Vagina (tissue), 2 donors: ENCODE results near the gene ALK.

Source experiments
- CTCF ChIP-seq, 3 experiments: fragments of 450-650 bp in 2 of 3; fragments of 200-600 bp in 1 of 3; sonication (generic) in 1 of 3; IDR thresholded peaks; one replicate each; pipeline ENCODE4 v1.5.1; 2017 to 2019; ENCODE audit warnings: antibody characterized with exemption in 3 of 3, mild to moderate bottlenecking in 2 of 3, moderate library complexity in 2 of 3
- POLR2A ChIP-seq, 2 donors: fragments of 450-650 bp; IDR thresholded peaks; one replicate each; pipeline ENCODE4 v1.6.1; 2017; ENCODE audit warnings: antibody characterized with exemption in 2 of 2, mild to moderate bottlenecking in 2 of 2, moderate library complexity in 2 of 2
- POLR2AphosphoS5 ChIP-seq, 2 donors: sonication (generic); formaldehyde crosslinking; IDR thresholded peaks; one replicate each; pipeline ENCODE4 v1.9.0; 2017; ENCODE audit warnings: antibody characterized with exemption in 2 of 2, mild to moderate bottlenecking in 2 of 2, low read depth in 1 of 2; ENCODE audit not compliant: insufficient read depth in 1 of 2

GRCh38 chr2:29390136-29390535 is 531.2 kb downstream of the ALK start:
- no peak for TF ChIP-seq CTCF (IDR thresholded peaks at IDR 0.05)
- no peak for TF ChIP-seq POLR2A (IDR thresholded peaks at IDR 0.05)
- TF ChIP-seq POLR2AphosphoS5 (IDR thresholded peaks at IDR 0.05; ENCODE audit: insufficient read depth in 1 of 2, low read depth in 1 of 2): no peak
